Peyer's patch (tissue), 4 donors: Measurements from ENCODE around the gene PPP5C. TPM values are rescaled to one million over a fixed set of nuclear protein-coding genes. Genes with fewer than 3 reads are reported as not detected.

Experiments used
- DNase-seq, 3 donors: peaks; one replicate each; pipeline ENCODE4 v3.0.0-alpha.2; 2017 to 2019
- H3K27ac ChIP-seq, 4 donors: fragments of 200-600 bp; sonication (generic); one replicate each; pipeline ENCODE4 v1.5.1; 2016 to 2019
- H3K27me3 ChIP-seq, 2 donors: fragments of 200-600 bp; sonication (generic); one replicate each; pipeline ENCODE4 v1.5.1; 2019
- H3K36me3 ChIP-seq, 3 donors: fragments of 200-600 bp; sonication (generic); one replicate each; pipeline ENCODE4 v1.5.1; 2016 to 2019
- H3K4me1 ChIP-seq, 4 donors: fragments of 200-600 bp; sonication (generic); one replicate each; pipeline ENCODE4 v1.5.1; 2016 to 2019
- H3K4me3 ChIP-seq, 4 donors: fragments of 200-600 bp; sonication (generic); 1 replicate in 3 of 4; 2 replicates in 1 of 4; pipeline ENCODE4 v1.5.1; 2016 to 2019; ENCODE audit warnings: mild to moderate bottlenecking in 1 of 4
- H3K9me3 ChIP-seq, 4 donors: fragments of 200-600 bp; sonication (generic); one replicate each; pipeline ENCODE4 v1.5.1; 2016 to 2019; ENCODE audit warnings: mild to moderate bottlenecking in 1 of 4
- POLR2A ChIP-seq, 2 donors: fragments of 450-650 bp; IDR thresholded peaks; one replicate each; pipeline ENCODE4 v1.5.1; 2017; ENCODE audit warnings: antibody characterized with exemption in 2 of 2, mild to moderate bottlenecking in 2 of 2, moderate library complexity in 2 of 2
- total RNA-seq, 4 donors: library from RNA; depleted of rRNA; stranded (reverse); fragments of >200 nt; gene quantifications; one replicate each; pipeline ENCODE4 v1.1.0, GENCODE V29; 2016
- TF ChIP-seq, protein P1 (sequence below), 6 experiments: fragments of 450-650 bp in 4 of 6; fragments of 200-600 bp in 2 of 6; sonication (generic) in 1 of 6; IDR thresholded peaks; one replicate each; pipeline ENCODE4 v1.5.1; 2017 to 2019; ENCODE audit warnings: antibody characterized with exemption in 6 of 6, mild to moderate bottlenecking in 3 of 6, moderate library complexity in 1 of 6

Gene PPP5C
- total RNA-seq, 4 donors from 2014 or later, result 68.8 to 214 (median 129) TPM

- H3K4me1 ChIP-seq, result peaks cover 0 to 6% (median 0%) of the 10 kb centered on the region in 4 donors
- no peaks in the 10 kb centered on the region for H3K9me3 ChIP-seq
- H3K36me3 ChIP-seq, result peaks cover 0 to 43% (median 0%) of the 10 kb centered on the region in 3 donors
- no peak for DNase-seq
- H3K27ac ChIP-seq, result no peak overlapping the region
- no peak for TF ChIP-seq POLR2A (IDR thresholded peaks at IDR 0.05)
- TF ChIP-seq, protein P1, sequence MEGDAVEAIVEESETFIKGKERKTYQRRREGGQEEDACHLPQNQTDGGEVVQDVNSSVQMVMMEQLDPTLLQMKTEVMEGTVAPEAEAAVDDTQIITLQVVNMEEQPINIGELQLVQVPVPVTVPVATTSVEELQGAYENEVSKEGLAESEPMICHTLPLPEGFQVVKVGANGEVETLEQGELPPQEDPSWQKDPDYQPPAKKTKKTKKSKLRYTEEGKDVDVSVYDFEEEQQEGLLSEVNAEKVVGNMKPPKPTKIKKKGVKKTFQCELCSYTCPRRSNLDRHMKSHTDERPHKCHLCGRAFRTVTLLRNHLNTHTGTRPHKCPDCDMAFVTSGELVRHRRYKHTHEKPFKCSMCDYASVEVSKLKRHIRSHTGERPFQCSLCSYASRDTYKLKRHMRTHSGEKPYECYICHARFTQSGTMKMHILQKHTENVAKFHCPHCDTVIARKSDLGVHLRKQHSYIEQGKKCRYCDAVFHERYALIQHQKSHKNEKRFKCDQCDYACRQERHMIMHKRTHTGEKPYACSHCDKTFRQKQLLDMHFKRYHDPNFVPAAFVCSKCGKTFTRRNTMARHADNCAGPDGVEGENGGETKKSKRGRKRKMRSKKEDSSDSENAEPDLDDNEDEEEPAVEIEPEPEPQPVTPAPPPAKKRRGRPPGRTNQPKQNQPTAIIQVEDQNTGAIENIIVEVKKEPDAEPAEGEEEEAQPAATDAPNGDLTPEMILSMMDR (IDR thresholded peaks at IDR 0.05), result no peak
- no peaks in the 10 kb centered on the region for H3K27me3 ChIP-seq
- no peak overlapping the region for H3K4me3 ChIP-seq
Observed at GRCh38 chr19:46368116-46368515, 21.2 kb downstream of the PPP5C start.

- H3K9me3 ChIP-seq, result no peaks in the 10 kb centered on the region
- H3K4me1 ChIP-seq, result peaks cover 0 to 19% (median 0%) of the 10 kb centered on the region in 4 donors
- no peaks in the 10 kb centered on the region for H3K27me3 ChIP-seq
- TF ChIP-seq, protein P1 (IDR thresholded peaks at IDR 0.05), result no peak
- H3K36me3 ChIP-seq, result peaks cover 0 to 32% (median 0%) of the 10 kb centered on the region in 3 donors
- no peak for DNase-seq
- H3K27ac ChIP-seq, result no peak overlapping the region
- H3K4me3 ChIP-seq, result no peak overlapping the region
Observed at GRCh38 chr19:46369817-46370216, 22.9 kb downstream of the PPP5C start.

GRCh38 chr19:46371371-46371901, 24.5 kb downstream of the PPP5C start:
- peak in 1 of 3 donors; percentile 33 for DNase-seq
- Histone ChIP-seq H3K4me3 (no peak overlapping the region), H3K36me3 (peaks cover 0 to 27% (median 0%) of the 10 kb centered on the region in 3 donors), H3K4me1 (peaks cover 0 to 19% (median 0%) of the 10 kb centered on the region in 4 donors), H3K27me3 (no peaks in the 10 kb centered on the region), H3K27ac (no peak overlapping the region), H3K9me3 (no peaks in the 10 kb centered on the region)
- TF ChIP-seq POLR2A (IDR thresholded peaks at IDR 0.05), result no peak
- TF ChIP-seq, protein P1 (IDR thresholded peaks at IDR 0.05), result no peak

- Histone ChIP-seq H3K27ac (peak overlapping the region in 2 of 4 donors; percentile 44 to 72), H3K36me3 (peaks cover 0 to 28% (median 0%) of the 10 kb centered on the region in 3 donors), H3K27me3 (no peaks in the 10 kb centered on the region), H3K9me3 (no peaks in the 10 kb centered on the region), H3K4me3 (no peak overlapping the region), H3K4me1 (peaks cover 0 to 19% (median 0%) of the 10 kb centered on the region in 4 donors)
- peak in 1 of 3 donors; percentile 40 for DNase-seq
- TF ChIP-seq POLR2A (IDR thresholded peaks at IDR 0.05), result no peak
Observed at GRCh38 chr19:46372901-46373490, 26.1 kb downstream of the PPP5C start.

DNA sequence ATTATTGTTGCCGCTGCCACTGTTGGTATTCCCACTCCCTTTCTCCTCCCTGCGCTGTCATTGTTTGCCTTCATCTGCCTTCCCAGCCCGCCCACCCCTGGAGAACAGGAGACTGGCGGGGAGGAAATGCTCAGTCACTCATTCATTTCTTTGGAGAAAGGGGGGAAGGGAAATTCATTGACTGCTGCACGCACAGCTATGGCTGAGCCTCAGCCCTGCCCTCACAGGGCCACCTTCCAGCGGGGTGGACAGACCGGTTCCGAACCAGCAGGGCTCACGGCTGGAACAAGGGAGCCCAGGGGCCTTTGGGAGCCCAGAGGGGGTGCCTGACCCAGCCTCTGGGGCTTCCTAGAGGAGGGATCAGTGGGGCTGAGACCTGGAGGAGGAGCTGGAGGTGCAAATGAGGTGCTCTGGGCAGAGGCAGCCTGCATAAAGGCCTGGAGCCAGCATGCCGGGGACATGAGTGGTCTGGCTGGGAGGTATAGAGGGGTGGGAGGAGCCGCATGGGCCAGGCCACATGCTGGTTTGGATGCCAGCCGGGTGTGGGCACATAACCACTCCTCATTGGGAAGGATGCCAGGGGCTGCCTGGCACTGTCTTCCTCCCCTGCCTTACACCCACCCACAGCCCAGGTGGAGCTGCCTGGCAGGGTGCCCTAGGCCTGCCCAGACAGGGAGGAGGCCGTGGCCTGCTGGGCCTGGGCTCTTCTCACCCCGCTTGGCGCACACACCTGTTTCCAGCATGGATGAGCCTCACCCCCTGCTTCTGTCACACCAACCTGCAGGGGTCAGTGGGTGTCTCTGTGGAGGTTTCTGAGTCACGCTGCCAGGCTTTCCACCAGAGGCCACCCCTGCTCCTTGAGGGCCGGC, 26.8 kb downstream of the PPP5C start:
- Histone ChIP-seq H3K27me3 (no peaks in the 10 kb centered on the region), H3K9me3 (no peaks in the 10 kb centered on the region), H3K4me1 (peaks cover 0 to 19% (median 0%) of the 10 kb centered on the region in 4 donors), H3K27ac (peak overlapping the region in 2 of 4 donors; percentile 44 to 72), H3K4me3 (no peak overlapping the region), H3K36me3 (peaks cover 0 to 27% (median 0%) of the 10 kb centered on the region in 3 donors)
- TF ChIP-seq, protein P1 (IDR thresholded peaks at IDR 0.05), result no peak
- no peak for TF ChIP-seq POLR2A (IDR thresholded peaks at IDR 0.05)
- DNase-seq, result peak in 2 of 3 donors; percentile 86 to 88
